ENCODE results near the gene CACNA2D3.
"Not testable (repeated sequence)": the region's sequence is repeated elsewhere in the genome, so short reads cannot be mapped to it uniquely, and the experiment has no call there.

Gene CACNA2D3

DNA sequence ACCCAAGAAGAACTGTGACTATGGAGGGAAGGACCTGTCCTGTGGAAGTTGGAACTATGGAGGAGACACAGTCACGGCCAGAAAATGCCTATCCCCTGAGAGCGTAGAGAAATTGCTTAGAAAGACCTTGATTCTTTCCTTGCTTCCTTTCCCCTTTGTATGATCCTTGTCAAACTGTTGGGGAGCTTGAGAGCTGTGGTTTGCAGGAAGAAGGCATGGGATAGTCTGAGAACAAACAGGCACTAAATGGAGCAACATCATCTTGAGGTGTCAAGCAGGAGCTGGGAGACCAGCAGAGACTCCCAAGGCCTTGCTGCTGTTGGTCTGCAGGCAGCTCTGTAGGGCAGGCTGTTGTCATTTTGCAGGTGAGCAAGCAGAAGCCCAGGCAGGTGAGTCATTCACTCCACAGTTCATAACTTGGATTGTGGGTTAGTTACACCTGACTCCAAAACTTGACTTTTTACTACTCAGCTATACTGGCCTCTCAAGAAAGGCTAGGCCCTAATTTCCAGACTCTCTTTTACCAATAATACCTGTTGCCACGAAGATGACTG, 506.6 kb downstream of the CACNA2D3 start:
- Histone ChIP-seq H3K9me3 (ENCODE audit: low read depth, low read length) (no peaks in the 10 kb centered on the region), H3K9ac (ENCODE audit: insufficient read length) (no peak overlapping the region), H3K27ac (no peak overlapping the region), H3K4me3 (no peak overlapping the region), H3K36me3 (ENCODE audit: insufficient read depth, low read length) (no peaks in the 10 kb centered on the region)
- DNase-seq (ENCODE audit: low read depth, low spot score), result no peak
- TF ChIP-seq FOXP2 (optimal IDR thresholded peaks at IDR 0.05; ENCODE audit: control extremely low read depth, extremely low read length, insufficient read depth) (no peak), POLR2AphosphoS5 (IDR thresholded peaks at IDR 0.05; ENCODE audit: borderline replicate concordance, low read depth, low read length) (no peak), EZH2 (IDR thresholded peaks at IDR 0.05) (no peak)

GRCh38 chr3:54630101-54630623, 507.8 kb downstream of the CACNA2D3 start:
- H3K4me3 ChIP-seq, result no peak overlapping the region
- DNase-seq (ENCODE audit: low read depth, low spot score), result no peak
- H3K27ac ChIP-seq, result no peak overlapping the region
- no peaks in the 10 kb centered on the region for H3K36me3 ChIP-seq (ENCODE audit: insufficient read depth, low read length)
- TF ChIP-seq EZH2 (IDR thresholded peaks at IDR 0.05), result no peak
- no peak for TF ChIP-seq FOXP2 (optimal IDR thresholded peaks at IDR 0.05; ENCODE audit: control extremely low read depth, extremely low read length, insufficient read depth)
- TF ChIP-seq POLR2AphosphoS5 (IDR thresholded peaks at IDR 0.05; ENCODE audit: borderline replicate concordance, low read depth, low read length), result no peak
- no peak overlapping the region for H3K9ac ChIP-seq (ENCODE audit: insufficient read length)
- no peaks in the 10 kb centered on the region for H3K9me3 ChIP-seq (ENCODE audit: low read depth, low read length)

- H3K9me3 ChIP-seq (ENCODE audit: low read depth, low read length); H3K36me3 ChIP-seq (ENCODE audit: insufficient read depth, low read length); H3K4me3 ChIP-seq; H3K9ac ChIP-seq (ENCODE audit: insufficient read length); H3K27ac ChIP-seq; DNase-seq (ENCODE audit: low read depth, low spot score): not testable (repeated sequence)
Measured at GRCh38 chr3:54631001-54631400, 508.6 kb downstream of the CACNA2D3 start.

DNA sequence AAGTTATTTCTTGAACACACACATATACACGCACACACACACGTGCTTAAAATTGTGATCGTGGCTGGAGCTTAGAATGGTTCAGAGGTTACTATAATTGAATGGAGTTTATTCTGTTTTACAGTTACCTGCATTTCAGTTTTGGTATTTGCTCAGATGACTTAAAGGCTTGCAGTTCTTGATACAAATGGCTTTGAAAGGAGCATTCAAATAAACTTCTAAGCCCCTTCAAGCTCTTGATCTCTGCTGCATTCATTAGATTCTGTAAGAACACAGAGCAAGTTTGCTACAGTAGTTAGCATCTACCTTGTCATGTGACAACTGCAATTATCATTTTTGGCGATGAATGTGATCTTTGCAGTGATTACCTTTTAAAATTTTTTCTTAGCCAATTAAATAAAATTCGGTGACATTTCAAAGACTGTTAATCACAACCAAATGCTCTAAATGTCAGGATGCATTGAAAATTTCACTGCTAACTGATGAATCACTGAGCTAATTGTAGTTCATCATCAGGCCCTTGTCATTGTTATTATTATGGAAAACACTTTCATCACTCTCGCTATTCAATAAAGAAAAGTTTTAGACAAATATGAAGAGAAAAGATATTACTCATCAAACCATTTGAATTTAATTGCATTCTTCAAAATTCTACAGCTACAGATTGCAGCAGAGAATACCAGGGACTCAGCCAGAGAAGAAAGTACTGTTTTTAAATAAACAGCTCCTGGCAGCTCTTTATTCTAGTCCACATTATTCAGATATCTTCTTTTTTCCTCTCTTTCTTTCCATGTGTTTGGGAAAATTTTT, 509.4 kb downstream of the CACNA2D3 start:
- TF ChIP-seq FOXP2 (optimal IDR thresholded peaks at IDR 0.05; ENCODE audit: control extremely low read depth, extremely low read length, insufficient read depth) (no peak), EZH2 (IDR thresholded peaks at IDR 0.05) (no peak), POLR2AphosphoS5 (IDR thresholded peaks at IDR 0.05; ENCODE audit: borderline replicate concordance, low read depth, low read length) (no peak)
- no peaks in the 10 kb centered on the region for H3K9me3 ChIP-seq (ENCODE audit: low read depth, low read length)
- H3K27ac ChIP-seq, result no peak overlapping the region
- no peak overlapping the region for H3K9ac ChIP-seq (ENCODE audit: insufficient read length)
- DNase-seq (ENCODE audit: low read depth, low spot score), result no peak
- no peaks in the 10 kb centered on the region for H3K36me3 ChIP-seq (ENCODE audit: insufficient read depth, low read length)
- H3K4me3 ChIP-seq, result no peak overlapping the region

DNA sequence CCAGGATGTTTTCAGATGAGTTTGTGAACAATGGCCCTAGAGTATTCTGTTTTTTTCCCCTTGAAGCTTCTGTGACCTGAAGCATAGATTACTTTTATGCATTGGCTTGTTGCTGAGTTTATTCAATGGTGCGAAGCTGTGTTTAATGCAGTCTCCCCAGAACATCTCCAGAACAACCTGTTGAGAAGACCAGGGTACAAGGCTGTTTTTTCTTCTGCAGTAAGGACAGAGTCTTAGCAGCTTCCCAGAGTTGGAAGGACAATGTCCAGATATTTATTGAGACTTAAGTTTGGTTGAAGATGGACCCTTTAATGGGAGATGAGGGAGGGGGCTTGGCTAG, 509.9 kb downstream of the CACNA2D3 start:
- Histone ChIP-seq H3K9ac (ENCODE audit: insufficient read length) (no peak overlapping the region), H3K9me3 (ENCODE audit: low read depth, low read length) (no peaks in the 10 kb centered on the region), H3K36me3 (ENCODE audit: insufficient read depth, low read length) (no peaks in the 10 kb centered on the region), H3K4me3 (no peak overlapping the region), H3K27ac (no peak overlapping the region)
- no peak for TF ChIP-seq EZH2 (IDR thresholded peaks at IDR 0.05)
- no peak for TF ChIP-seq FOXP2 (optimal IDR thresholded peaks at IDR 0.05; ENCODE audit: control extremely low read depth, extremely low read length, insufficient read depth)
- TF ChIP-seq POLR2AphosphoS5 (IDR thresholded peaks at IDR 0.05; ENCODE audit: borderline replicate concordance, low read depth, low read length), result no peak
- DNase-seq (ENCODE audit: low read depth, low spot score), result no peak

DNA sequence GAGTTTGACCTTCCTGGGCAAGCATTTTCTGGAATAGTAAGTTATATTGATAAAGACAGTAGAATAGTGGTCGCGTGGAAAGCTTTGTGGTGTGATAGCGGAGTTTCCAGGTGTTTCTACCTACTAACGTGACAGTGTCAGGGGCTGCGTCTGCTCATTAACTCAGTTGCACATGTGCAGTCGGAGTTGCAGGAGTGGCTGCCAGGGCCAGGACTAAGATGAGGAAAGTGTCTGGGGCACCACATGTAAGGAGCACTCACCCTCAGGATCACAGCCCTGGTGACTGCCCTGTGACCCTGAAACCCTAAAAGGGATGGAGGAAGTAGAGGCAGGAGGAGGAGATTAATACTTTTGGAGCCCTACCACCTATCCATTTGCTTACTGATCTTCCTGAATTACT, 510.5 kb downstream of the CACNA2D3 start:
- Histone ChIP-seq H3K4me3 (no peak overlapping the region), H3K9me3 (ENCODE audit: low read depth, low read length) (no peaks in the 10 kb centered on the region), H3K27ac (no peak overlapping the region), H3K9ac (ENCODE audit: insufficient read length) (no peak overlapping the region), H3K36me3 (ENCODE audit: insufficient read depth, low read length) (no peaks in the 10 kb centered on the region)
- no peak for DNase-seq (ENCODE audit: low read depth, low spot score)
- TF ChIP-seq EZH2 (IDR thresholded peaks at IDR 0.05) (no peak), FOXP2 (optimal IDR thresholded peaks at IDR 0.05; ENCODE audit: control extremely low read depth, extremely low read length, insufficient read depth) (no peak), POLR2AphosphoS5 (IDR thresholded peaks at IDR 0.05; ENCODE audit: borderline replicate concordance, low read depth, low read length) (no peak)

GRCh38 chr3:54633444-54634121, 511.2 kb downstream of the CACNA2D3 start:
- TF ChIP-seq POLR2AphosphoS5 (IDR thresholded peaks at IDR 0.05; ENCODE audit: borderline replicate concordance, low read depth, low read length), result no peak
- no peak for TF ChIP-seq EZH2 (IDR thresholded peaks at IDR 0.05)
- TF ChIP-seq FOXP2 (optimal IDR thresholded peaks at IDR 0.05; ENCODE audit: control extremely low read depth, extremely low read length, insufficient read depth), result no peak
- no peak overlapping the region for H3K9ac ChIP-seq (ENCODE audit: insufficient read length)
- no peak for DNase-seq (ENCODE audit: low read depth, low spot score)
- no peaks in the 10 kb centered on the region for H3K36me3 ChIP-seq (ENCODE audit: insufficient read depth, low read length)
- H3K9me3 ChIP-seq (ENCODE audit: low read depth, low read length), result no peaks in the 10 kb centered on the region
- H3K27ac ChIP-seq, result no peak overlapping the region
- H3K4me3 ChIP-seq, result no peak overlapping the region

- no peak overlapping the region for H3K27ac ChIP-seq
- no peaks in the 10 kb centered on the region for H3K36me3 ChIP-seq (ENCODE audit: insufficient read depth, low read length)
- H3K9ac ChIP-seq (ENCODE audit: insufficient read length), result no peak overlapping the region
- TF ChIP-seq FOXP2 (optimal IDR thresholded peaks at IDR 0.05; ENCODE audit: control extremely low read depth, extremely low read length, insufficient read depth), result no peak
- TF ChIP-seq EZH2 (IDR thresholded peaks at IDR 0.05), result no peak
- no peak for TF ChIP-seq POLR2AphosphoS5 (IDR thresholded peaks at IDR 0.05; ENCODE audit: borderline replicate concordance, low read depth, low read length)
- no peaks in the 10 kb centered on the region for H3K9me3 ChIP-seq (ENCODE audit: low read depth, low read length)
- H3K4me3 ChIP-seq, result no peak overlapping the region
- DNase-seq (ENCODE audit: low read depth, low spot score), result no peak
Measured at GRCh38 chr3:54634122-54634469, 511.7 kb downstream of the CACNA2D3 start.

GRCh38 chr3:54639790-54640372, 517.5 kb downstream of the CACNA2D3 start:
- H3K9ac ChIP-seq (ENCODE audit: insufficient read length); H3K4me3 ChIP-seq; H3K36me3 ChIP-seq (ENCODE audit: insufficient read depth, low read length); H3K9me3 ChIP-seq (ENCODE audit: low read depth, low read length); H3K27ac ChIP-seq; DNase-seq (ENCODE audit: low read depth, low spot score): not testable (repeated sequence)
